Thymus (tissue), 11 donors: ENCODE data around the gene FBP1. TPM values are rescaled to one million over a fixed set of nuclear protein-coding genes. Genes with fewer than 3 reads are reported as not detected.
"Not testable (repeated sequence)": the region's sequence is repeated elsewhere in the genome, so short reads cannot be mapped to it uniquely, and the experiment has no call there.

Source experiments
- DNase-seq, 9 donors: peaks; one replicate each; pipeline ENCODE4 v3.0.0-alpha.2; 2013; ENCODE audit warnings: low spot score in 9 of 9, low read depth in 6 of 9, missing footprints in 1 of 9
- H3K27ac ChIP-seq, 2 donors: one replicate each; pipeline ENCODE4 v1.5.1; 2013; ENCODE audit warnings: control low read depth in 1 of 2, low read depth in 1 of 2, low read length in 1 of 2, mild to moderate bottlenecking in 1 of 2, moderate library complexity in 1 of 2
- H3K27me3 ChIP-seq, 2 donors: one replicate each; pipeline ENCODE4 v1.5.1; 2013; ENCODE audit warnings: low read length in 1 of 2; ENCODE audit not compliant: control insufficient read depth in 2 of 2, insufficient read depth in 1 of 2
- H3K36me3 ChIP-seq, 2 donors: one replicate each; pipeline ENCODE4 v1.5.1; 2013; ENCODE audit warnings: low read length in 1 of 2, mild to moderate bottlenecking in 1 of 2, moderate library complexity in 1 of 2; ENCODE audit not compliant: control insufficient read depth in 2 of 2, insufficient read depth in 2 of 2
- H3K4me1 ChIP-seq, 2 donors: one replicate each; pipeline ENCODE4 v1.5.1; 2013; ENCODE audit warnings: low read length in 2 of 2; ENCODE audit not compliant: control insufficient read depth in 2 of 2, insufficient read depth in 2 of 2
- H3K4me3 ChIP-seq, 2 donors: one replicate each; pipeline ENCODE4 v1.5.1; 2013; ENCODE audit warnings: low read length in 2 of 2, control low read depth in 1 of 2, mild to moderate bottlenecking in 1 of 2
- H3K9me3 ChIP-seq, 2 donors: one replicate each; pipeline ENCODE4 v1.5.1; 2013; ENCODE audit warnings: low read length in 1 of 2, mild to moderate bottlenecking in 1 of 2; ENCODE audit not compliant: control insufficient read depth in 2 of 2, insufficient read depth in 1 of 2
- WGBS: extraction: QIAGEN DNeasy Blood & Tissue Kit; methylation state at CpG from one replicate; pipeline ENCODE4 v1.1.7; 2013; 5-methylcytosine and 5-hydroxymethylcytosine counted together
- polyA plus RNA-seq: library from polyadenylated mRNA; stranded (reverse); fragments of 200-250 nt; gene quantifications from one replicate; pipeline ENCODE4 v1.2.3, GENCODE V29; 2013
- total RNA-seq: library from RNA; stranded (reverse); fragments of 120-200 nt; gene quantifications from one replicate; pipeline ENCODE4 v1.2.4, GENCODE V29; 2013
- donor health status: healthy.

The FBP1 gene
- total and polyA plus RNA-seq, 2 donors: 0.76 to 10.2 TPM

GRCh38 chr9:94599102-94599501, 40.2 kb downstream of the FBP1 start:
- H3K9me3 ChIP-seq: no peaks in the 10 kb centered on the region
- no peak for DNase-seq
- H3K4me1 ChIP-seq: peaks cover 0 to 7% of the 10 kb centered on the region in 2 donors

GRCh38 chr9:94593459-94594345, 45.6 kb downstream of the FBP1 start, which contains the start of gene FBP2:
TSS of gene FBP2 (minus strand) at chr9:94593824. CDS start at chr9:94593726, 98 bp downstream.
- Histone ChIP-seq H3K27me3 (peaks cover 0 to 6% of the 10 kb centered on the region in 2 donors), H3K27ac (no peak within 1 kb of the TSS), H3K4me1 (no peaks in the 10 kb centered on the region), H3K4me3 (no peak within 1 kb of the TSS), H3K36me3 (no peaks in the 10 kb centered on the region), H3K9me3 (no peaks in the 10 kb centered on the region)
- 93% methylated on average over 21 of the region's 21 CpGs for WGBS
- DNase-seq: no peak

More at GRCh38 chr9:94599102-94599501, 40.2 kb downstream of the FBP1 start:
- Histone ChIP-seq H3K36me3 (no peaks in the 10 kb centered on the region), H3K27me3 (peaks cover 0 to 3% of the 10 kb centered on the region in 2 donors), H3K4me3 (no peak overlapping the region), H3K27ac (no peak overlapping the region)
- WGBS: 97% methylated on average over 7 of the region's 7 CpGs

- not testable (repeated sequence) for DNase-seq, H3K9me3 ChIP-seq, H3K4me3 ChIP-seq, H3K27me3 ChIP-seq, H3K36me3 ChIP-seq, H3K27ac ChIP-seq, H3K4me1 ChIP-seq
- WGBS: 86% methylated on average over 7 of the region's 7 CpGs
These were observed 46.6 kb downstream of the FBP1 start for GRCh38 chr9:94592683-94593082.

- peaks cover 0 to 8% of the 10 kb centered on the region in 2 donors for H3K27me3 ChIP-seq
- H3K4me3 ChIP-seq: no peak overlapping the region
- 96% methylated on average over 8 of the region's 8 CpGs for WGBS
- H3K36me3 ChIP-seq: no peaks in the 10 kb centered on the region
- H3K9me3 ChIP-seq: no peaks in the 10 kb centered on the region
- no peak overlapping the region for H3K27ac ChIP-seq
- H3K4me1 ChIP-seq: no peaks in the 10 kb centered on the region
- DNase-seq: no peak
These were observed 47.4 kb downstream of the FBP1 start for GRCh38 chr9:94591876-94592275.

- not testable (repeated sequence) for H3K4me1 ChIP-seq, H3K9me3 ChIP-seq, H3K27me3 ChIP-seq, H3K4me3 ChIP-seq, H3K36me3 ChIP-seq, DNase-seq, H3K27ac ChIP-seq
- WGBS: 73% methylated on average over 37 of the region's 38 CpGs
These were observed 48.2 kb downstream of the FBP1 start for GRCh38 chr9:94591046-94591545.

- no peak for DNase-seq
- H3K9me3 ChIP-seq: no peaks in the 10 kb centered on the region
- peaks cover 0 to 8% of the 10 kb centered on the region in 2 donors for H3K4me1 ChIP-seq
- 87% methylated on average over 9 of the region's 9 CpGs for WGBS
- no peaks in the 10 kb centered on the region for H3K36me3 ChIP-seq
- H3K27ac ChIP-seq: no peak overlapping the region
- H3K27me3 ChIP-seq: peaks cover 0 to 10% of the 10 kb centered on the region in 2 donors
- no peak overlapping the region for H3K4me3 ChIP-seq
These were observed 50.6 kb downstream of the FBP1 start for GRCh38 chr9:94588681-94589080.

GRCh38 chr9:94586814-94587213, 52.5 kb downstream of the FBP1 start:
- peaks cover 0 to 7% of the 10 kb centered on the region in 2 donors for H3K27me3 ChIP-seq
- H3K4me1 ChIP-seq: peaks cover 0 to 8% of the 10 kb centered on the region in 2 donors
- H3K36me3 ChIP-seq: no peaks in the 10 kb centered on the region
- H3K27ac ChIP-seq: peak overlapping the region in 1 of 2 donors; percentile 1
- no peak for DNase-seq
- WGBS: 76% methylated on average over 9 of the region's 9 CpGs
- no peaks in the 10 kb centered on the region for H3K9me3 ChIP-seq
- H3K4me3 ChIP-seq: no peak overlapping the region

- no peaks in the 10 kb centered on the region for H3K36me3 ChIP-seq
- H3K27me3 ChIP-seq: peaks cover 0 to 7% of the 10 kb centered on the region in 2 donors
- H3K4me1 ChIP-seq: peaks cover 0 to 8% of the 10 kb centered on the region in 2 donors
- WGBS: 81% methylated on average over 4 of the region's 4 CpGs
- H3K9me3 ChIP-seq: no peaks in the 10 kb centered on the region
- DNase-seq: no peak
- H3K27ac ChIP-seq: no peak overlapping the region
- no peak overlapping the region for H3K4me3 ChIP-seq
These were observed 53.0 kb downstream of the FBP1 start for GRCh38 chr9:94586316-94586715.

- no peaks in the 10 kb centered on the region for H3K36me3 ChIP-seq
- DNase-seq: peak in 1 of 9 donors; percentile 26
- H3K4me3 ChIP-seq: no peak overlapping the region
- H3K4me1 ChIP-seq: peaks cover 0 to 8% of the 10 kb centered on the region in 2 donors
- peak overlapping the region in 1 of 2 donors; percentile 30 for H3K27ac ChIP-seq
- no peaks in the 10 kb centered on the region for H3K9me3 ChIP-seq
- H3K27me3 ChIP-seq: peaks cover 0 to 7% of the 10 kb centered on the region in 2 donors
- 49% methylated on average over 6 of the region's 6 CpGs for WGBS
These were observed 54.8 kb downstream of the FBP1 start for GRCh38 chr9:94584555-94584954.
